Heart left ventricle (tissue), 13 donors: ENCODE results near the gene RPTOR.

ENCODE experiments used
- CTCF ChIP-seq, 12 donors: fragments of 200-600 bp; sonication (generic) in 4 of 12; IDR thresholded peaks; one replicate each; pipeline versions ENCODE4 v1.5.0 to v1.8.0; 2018 to 2022; ENCODE audit warnings: antibody characterized with exemption in 12 of 12, mild to moderate bottlenecking in 5 of 12
- POLR2A ChIP-seq, 2 donors: fragments of 450-650 bp; IDR thresholded peaks; one replicate each; pipeline ENCODE4 v1.6.1; 2017; ENCODE audit warnings: antibody characterized with exemption in 2 of 2, mild to moderate bottlenecking in 2 of 2, moderate library complexity in 2 of 2
- donor health status: ischemic (EF 13 %, LVEDD 7.1; RV severe dilation, severe dysfunction).
- donor health status: DM: no; HTN: yes; CAD: no.
- donor health status: DM: no; HTN: no; CAD: no.
- donor health status: ischemic (EF 25% LVEDD 6.9; RV normal size, moderate dysfunction).
- donor health status: ischemic (EF 25% LVEDD 5.7; RV mildly dilated, moderate dysfunction).
- donor health status: ischemic (EF 35%, LVEDD 5.7; RV mildly dilated, moderate dysfunction).
- donor health status: nonischemic (EF 11% LVEDD 7.7; RV severe dilation, severe dysfunction).
- donor health status: DM: yes; HTN: yes; CAD: no.
- donor health status: PGD.
- donor health status: ischemic (EF 29% LVEDD 5.4; RV normal size, mild dysfunction).
- donor health status: nonischemic (EF 23%, LVEDD 6.1; RV moderate dilation, normal function).

- TF ChIP-seq CTCF (IDR thresholded peaks at IDR 0.05) = no peak
- TF ChIP-seq POLR2A (IDR thresholded peaks at IDR 0.05) = no peak
Measured at GRCh38 chr17:80650751-80651518, 106.3 kb downstream of the RPTOR start.
